Activated T-cell treated with anti-CD3 and anti-CD28 coated beads, Interleukin-2, amount 50 U/mL, for 48 hours (primary cell): ENCODE data around the gene MACROD1.

ENCODE experiments used
- DNase-seq, 2 experiments: peaks; one replicate each; pipeline ENCODE4 v3.0.0-alpha.2; 2020

The MACROD1 gene

DNA sequence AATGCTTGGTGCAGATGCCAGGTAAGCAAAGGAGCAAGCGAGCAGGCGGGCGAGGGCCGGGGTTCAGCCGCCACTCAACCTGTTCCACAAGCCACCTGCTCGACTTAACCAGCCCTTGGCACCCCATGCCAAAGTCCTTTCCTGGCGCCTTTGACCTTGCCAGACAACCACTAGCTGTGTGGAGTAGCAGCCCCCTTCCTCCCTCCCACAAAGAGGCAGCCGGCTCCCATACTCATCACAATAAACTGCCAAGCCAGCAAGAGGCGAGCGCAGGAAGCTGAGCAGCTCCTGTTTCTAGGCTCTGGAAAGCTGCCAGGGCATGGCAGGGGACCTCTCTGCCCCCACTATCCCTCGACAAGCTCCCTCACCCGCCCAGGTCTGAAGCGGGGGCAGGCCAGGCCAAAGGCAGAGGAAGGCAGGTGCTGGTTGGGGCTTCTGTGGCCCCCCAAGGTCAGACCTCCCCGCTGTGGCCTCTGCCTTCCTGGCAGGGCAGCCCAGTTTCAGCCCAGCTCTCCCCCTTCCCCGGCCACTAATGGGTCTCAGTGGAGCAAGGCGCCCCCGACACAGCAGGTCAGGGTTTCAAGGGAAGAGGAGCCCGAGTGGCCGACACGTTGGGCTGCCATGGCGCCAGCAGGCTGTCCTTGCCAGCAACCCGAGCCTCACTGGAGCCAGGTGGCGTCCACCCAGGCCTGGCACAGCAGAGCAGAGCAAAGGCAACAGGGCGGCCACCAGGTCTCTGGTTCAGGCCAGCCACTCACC is 15.3 kb downstream of the MACROD1 start:
- DNase-seq = no peak

DNA sequence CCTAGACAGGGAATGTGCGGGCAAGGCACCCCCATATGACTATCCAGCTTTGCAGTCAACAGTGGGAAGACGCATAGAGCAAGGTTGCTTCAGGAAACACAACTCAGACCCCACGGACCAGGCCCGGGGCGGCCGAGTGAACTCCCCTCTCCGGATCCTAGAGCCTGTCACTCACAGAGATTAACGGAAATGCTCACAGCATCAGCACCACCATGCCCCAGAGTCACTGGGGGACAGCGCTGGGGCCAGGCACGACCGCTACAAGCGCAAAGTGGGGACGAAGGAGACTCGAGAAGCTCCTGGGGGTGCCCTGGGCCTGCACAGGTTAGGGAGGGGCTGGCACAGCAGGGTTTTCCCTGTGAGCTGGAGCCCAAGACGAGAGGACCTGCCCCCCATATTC is 15.9 kb downstream of the MACROD1 start:
- no peak for DNase-seq

DNA sequence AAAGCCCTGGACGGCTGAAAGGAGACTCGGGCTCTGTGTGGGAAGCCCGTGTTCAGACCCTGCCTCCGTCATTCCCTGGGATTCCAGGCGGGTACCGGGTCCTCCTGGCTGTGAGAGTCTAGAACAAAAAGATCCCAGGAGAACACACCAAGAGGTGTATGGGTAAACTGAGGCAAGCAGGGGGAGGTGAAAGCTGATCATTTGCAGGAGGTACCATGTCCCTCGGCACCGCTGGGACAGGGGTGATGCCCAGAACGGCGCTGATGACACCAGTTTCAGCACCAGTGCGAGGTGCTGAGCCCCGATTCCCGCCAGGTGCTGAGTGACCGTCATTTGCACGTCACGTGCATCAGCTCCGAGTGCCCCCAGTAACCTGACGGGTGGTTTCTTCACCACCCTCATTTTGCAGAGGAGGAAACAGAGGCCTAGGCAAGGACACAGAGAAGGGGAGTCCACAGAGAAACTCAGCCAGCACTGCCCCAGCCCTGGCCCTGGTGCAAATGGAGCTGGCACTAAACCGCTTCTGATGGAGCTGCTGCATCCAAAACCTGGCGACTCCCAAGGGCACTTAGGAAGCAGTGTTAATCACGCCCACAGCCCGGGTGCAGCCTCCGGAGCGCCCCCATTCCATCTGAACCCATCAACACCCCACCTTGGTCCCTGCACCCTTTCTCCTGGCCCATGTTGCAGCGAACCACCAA is 16.8 kb downstream of the MACROD1 start:
- DNase-seq = no peak

DNA sequence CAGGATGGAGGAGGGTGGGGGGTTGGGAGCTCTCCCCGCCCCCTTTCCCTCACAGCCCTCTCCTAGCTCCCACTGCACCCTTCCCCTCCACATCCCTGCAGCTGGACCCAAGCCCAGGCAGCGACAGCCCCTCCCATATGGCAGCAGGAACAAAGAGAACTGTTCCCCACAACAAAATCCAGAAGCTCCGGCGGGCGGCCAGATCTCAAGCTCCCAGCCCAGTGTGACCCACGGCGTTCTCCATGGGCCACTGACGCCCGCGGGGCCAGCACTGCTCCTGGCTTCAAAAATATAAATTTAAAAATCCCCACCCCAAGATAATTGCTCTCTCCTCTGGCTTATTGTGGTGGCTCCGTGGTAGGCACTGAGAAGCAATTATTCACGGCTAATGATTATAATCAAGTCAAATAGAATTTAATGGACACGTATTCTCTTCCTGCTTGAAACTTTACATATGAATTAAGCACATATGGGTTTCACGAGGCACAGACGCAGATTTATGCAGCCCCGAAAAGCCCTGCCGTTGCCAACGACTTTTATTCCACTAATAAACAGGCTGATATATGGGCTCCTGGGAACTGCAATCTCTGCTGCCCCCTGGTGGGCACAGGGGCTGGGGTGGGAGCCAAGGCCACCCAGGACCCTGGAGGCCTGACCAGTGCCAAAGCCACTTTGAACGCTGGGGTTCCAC is 17.5 kb downstream of the MACROD1 start:
- peak; percentile 82 to 83 for DNase-seq

DNA sequence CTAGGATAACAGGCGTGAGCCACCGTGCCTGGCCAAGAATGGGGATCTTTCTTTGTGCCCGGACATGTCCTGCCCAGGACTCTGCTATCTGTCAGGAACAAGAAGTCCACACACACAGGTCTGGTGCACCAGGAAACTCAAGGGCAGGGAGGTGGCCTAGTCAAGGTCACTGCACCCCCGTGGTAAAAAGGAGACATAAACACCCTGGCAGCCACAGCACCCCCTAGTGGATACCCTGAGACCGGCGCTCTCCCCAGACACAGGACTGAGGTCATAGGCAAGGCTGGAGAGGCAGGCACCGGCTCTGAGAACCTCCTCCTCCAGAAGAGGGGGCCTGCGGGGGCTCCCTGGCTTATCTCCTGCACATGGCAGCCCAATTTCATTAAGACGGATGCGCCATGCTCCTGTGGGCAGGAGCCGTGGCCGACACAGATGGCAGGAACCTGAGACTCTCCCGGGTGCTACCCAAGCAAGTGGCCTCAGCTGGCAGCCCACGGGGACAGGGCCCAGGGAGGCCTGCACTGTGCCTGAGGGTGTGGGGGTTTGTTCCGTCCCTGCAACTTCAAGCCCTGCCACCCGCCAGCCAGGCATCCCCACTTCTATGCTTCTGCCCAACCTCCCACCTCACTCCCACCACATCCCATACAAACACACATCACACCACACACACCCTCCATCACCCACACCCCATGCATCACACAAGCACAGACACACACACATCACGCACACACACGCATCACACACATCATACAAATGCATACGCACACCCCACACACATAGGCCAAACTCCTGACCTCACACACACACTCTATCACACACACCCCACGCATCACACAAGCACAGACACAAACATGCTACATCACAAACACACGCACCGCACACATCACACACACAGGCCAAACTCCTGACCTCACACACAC is 19.6 kb downstream of the MACROD1 start:
- peak; percentile 78 to 80 for DNase-seq

DNA sequence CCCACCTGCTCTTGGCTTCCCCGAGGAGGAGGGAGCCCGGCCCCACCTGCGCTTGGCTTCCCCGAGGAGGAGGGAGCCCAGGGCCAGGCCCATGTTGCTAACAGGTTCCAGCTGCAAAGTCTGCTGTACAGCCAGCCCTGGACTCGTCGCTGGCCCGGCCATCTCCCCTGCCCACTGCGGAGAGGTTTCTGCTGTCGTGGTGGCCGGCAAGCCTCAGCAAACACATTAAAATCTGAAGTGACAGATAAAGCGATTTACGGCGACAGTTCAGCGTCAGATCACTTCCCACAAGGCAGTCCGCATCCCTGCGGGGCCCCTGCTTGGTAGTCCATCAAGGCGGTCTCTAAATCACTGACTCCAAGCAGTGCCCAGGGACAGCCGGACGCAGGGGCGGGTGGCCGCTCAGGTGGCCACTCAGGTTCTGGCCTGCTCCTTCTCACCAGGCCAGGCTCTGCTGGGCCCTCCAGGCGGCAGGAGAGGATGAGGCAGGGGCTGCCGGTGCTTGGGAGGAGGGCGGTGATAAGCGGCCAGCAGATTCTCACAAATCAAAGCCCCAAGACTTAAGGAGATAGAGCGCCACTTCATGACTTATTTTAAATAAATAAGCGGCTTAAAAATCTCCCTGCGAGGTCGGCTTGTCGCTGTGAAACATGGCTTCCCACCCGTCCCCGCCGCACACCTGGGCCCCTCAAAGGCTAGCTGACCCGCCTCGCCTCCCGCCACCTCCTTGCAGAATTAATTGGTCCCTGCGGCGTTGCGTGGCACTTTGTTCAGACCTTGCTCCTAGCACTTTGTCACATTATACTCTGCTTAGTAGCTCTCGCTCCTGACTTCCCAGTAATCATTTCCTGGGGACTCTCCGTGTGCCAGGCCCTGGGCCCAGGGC is 21.1 kb downstream of the MACROD1 start:
- DNase-seq = no peak

DNA sequence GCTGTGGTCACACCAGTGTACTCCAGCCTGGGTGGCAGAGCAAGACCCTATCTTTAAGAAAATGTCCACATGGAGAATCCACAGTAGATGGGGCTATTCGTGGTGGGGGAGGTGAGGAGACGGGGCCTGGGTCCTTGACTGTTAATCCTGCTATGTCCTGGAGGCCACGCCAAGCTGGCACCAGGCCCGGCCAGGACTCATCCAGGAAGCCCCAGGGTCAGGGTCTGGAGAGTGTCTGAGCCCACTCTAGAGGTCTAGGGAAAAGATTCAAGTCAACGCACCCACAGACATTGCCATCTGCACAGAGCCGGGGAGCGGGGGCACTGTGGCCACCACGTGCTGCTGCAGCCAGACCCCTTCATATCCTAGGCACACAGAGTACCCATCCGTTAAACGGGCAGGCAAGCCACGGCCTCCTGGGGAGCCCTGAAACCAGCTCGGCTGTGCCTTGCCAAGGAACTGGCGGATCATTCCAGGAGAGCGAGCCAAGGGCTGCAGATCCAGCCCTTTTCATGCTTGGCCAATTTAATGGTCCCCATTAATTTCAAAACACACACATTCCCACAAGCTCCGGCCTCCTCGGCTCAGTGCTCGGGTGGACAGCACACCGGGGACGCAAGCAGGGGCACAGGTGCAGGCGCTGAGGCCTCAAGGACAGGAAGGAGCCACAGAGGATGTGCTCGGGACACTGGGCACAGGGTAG is 24.7 kb downstream of the MACROD1 start:
- DNase-seq = no peak

DNA sequence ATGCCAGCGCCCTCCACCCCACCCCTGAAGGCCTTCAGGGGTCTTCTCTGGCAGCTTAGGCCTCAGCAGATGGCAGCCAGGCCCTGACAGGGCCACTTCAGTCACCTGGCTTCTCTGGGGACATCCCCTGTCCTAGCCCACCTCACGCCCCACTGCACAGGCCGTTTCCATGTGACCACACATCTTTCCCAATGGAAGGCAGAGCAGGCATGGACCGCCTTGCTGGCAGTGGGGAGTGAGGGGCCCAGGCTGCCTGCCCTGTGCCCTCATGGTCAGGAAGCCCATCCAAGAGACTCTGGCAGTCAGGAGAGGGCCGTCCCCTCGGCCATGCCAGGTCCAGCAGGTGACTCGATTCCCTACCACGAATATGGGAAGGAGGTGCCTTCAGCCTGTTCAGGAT is 25.8 kb downstream of the MACROD1 start:
- DNase-seq = no peak

DNA sequence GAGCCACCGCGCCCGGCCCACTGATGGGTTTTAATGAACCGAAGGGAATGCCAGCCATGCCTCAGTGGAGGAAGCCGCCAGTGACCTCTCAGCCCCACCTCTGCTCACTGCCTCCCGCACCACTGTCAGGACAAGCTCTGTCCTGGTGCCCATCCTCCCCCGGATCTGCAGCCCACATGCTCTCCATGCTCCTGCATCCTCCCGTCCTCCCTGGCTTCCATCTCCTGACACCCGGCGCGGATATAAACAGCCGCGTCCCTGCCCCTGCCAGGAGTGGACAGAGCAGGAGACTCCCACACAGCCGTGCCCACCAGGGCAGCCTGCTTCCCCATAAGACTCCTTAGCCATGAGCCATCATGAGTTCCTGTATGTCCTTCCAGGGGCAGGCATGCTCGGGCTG is 26.9 kb downstream of the MACROD1 start:
- no peak for DNase-seq

DNA sequence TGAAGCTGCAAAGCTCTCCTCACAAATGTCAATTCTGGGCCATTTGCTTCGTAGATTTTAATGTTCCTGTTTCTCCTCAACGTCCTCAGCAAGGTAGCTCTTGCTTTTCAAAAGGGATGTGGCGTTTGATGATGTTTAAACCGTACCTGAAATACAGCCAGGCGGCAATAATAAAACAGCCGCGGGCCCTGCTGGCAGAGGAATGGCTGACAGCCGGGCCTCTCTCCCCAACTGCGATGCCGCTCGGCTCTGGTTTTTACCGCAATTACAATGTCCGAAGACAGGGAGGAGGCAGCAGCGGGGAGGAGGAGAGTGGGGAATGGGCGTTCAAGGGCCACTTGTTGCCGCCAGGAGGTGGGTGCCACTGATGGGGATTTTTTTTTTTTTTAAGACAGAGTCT is 27.5 kb downstream of the MACROD1 start:
- DNase-seq = no peak

DNA sequence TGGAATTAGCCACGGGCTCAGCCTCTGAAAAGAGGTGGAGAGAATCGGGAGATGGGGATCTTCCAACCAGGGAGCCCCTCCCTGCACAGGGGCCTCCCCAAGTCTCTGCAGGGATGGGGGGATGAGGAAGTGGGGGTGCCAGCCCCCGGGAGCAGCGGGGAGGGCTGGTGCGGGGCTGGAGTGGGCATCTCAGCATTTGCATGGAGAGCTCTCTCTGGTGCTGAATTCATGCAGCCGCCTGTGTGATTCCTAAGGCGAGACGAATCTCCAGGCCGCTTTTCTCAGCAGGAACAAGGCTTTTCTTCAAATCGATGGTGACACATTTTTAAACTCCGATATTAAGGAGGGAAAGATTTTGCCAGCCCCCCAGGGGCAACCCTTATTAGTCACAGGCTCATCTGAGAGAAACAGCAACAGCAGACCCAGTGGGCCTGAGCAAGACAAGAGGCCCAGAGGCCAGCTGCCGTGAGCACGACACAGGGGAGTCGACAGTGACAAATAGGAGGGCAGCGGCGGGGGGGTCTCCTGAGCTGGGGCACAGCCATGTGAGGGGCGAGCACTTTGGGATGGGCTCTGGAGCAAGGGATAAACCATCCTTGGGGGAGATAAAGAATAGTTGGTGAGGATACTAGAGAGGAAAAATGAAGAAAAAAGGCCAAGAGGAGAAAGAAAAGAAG is 29.0 kb downstream of the MACROD1 start:
- DNase-seq = no peak

DNA sequence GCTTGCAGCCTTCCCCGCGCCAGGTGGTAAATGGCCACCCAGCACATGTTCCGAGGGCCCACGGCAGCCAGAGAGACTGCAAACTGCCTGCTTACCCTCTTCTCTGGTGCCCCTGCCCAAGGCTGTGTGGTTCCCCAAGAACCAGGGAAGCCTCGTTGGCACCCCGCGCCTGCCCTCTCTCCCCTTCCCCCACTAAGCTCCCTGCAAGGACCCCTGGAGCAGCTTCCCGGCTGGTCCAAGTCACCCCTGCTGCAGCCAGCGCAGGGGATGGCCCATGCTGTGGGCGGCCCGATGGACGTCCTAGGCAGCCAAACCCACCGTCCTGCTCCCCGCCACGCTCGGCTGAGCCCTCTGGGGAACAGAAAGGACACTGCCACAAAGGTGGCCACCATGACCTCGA is 30.2 kb downstream of the MACROD1 start:
- DNase-seq = no peak

DNA sequence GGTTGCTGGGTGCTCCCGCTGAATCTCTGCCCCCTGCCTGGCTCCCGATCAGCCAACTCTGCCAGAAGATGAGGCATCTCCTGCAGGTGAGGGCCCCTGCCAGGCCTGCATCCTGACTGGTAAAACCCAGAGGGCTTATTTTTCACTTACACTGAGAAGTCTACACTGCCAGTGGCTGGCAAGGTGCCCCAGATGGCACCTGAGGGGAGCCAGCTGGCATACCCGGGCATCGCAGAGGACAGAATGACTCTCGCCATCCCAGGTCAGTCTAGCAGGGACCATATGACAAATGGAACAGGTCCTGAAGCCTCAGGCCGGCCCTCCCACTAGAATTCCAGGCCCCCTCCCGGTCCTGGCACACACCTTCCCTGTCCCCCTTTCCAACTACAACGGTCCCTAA is 30.9 kb downstream of the MACROD1 start:
- no peak for DNase-seq

DNA sequence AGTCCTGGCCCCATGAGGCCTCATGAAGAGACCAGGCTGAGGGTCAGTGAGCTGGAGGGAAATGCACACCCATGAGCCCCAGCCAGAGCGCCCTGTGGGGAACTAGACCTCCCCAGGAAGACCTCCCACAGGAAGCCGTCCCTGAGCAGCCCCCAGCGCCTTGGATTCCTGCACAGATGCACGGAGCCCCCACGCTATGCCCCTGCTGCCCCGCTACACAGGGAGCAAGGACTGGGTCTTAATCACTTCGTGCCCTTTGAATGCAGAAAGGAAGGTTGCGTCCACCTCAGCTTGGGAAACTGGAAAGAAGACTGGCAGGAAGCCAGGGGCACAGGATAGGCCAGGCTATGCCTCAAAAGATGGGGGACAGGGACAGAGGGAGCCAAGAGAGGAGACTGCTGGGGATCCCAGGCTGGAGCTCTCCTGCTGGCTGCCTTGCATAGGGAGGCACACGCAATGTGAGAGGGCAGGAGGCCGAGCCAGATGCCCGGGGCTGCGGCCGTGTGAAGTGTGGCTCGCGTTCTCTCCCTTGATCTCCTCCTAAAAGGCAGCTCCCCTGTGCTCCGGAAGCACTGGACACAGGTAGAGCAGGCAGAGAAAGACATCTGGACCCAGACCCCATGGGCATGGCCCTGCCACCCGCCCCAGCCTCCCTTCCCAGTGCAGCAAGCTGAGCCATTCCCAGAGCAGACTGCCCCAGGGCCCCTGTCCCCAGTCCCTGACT is 32.8 kb downstream of the MACROD1 start:
- no peak for DNase-seq

DNA sequence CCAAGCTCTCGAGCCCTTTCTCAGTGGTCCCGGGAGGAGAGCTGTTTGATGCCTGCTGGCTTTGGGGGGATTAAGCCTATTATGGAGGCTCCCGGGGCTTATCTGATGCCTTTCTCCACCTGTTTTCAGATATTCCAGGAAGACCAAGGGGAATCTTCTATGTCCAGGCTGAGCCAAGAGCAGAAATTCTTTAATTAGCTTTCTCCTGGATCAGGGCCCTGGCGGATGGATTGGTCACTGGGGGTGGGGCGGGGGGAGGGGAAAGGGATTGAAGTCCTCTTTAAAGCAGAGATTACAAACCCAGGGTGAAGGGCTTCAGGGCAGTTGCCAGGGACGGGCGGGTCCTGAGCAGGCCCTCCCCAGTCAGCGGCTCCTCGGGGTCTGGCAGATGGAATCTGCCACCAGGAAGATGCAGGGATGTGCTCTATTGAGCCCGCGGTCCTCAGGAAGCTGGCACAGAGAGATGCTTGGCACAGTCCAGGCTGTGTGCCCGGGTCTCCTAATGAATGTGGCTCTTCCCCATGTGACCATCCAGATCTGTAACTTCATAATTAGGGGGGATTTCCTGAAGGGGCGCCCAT is 33.6 kb downstream of the MACROD1 start:
- no peak for DNase-seq

DNA sequence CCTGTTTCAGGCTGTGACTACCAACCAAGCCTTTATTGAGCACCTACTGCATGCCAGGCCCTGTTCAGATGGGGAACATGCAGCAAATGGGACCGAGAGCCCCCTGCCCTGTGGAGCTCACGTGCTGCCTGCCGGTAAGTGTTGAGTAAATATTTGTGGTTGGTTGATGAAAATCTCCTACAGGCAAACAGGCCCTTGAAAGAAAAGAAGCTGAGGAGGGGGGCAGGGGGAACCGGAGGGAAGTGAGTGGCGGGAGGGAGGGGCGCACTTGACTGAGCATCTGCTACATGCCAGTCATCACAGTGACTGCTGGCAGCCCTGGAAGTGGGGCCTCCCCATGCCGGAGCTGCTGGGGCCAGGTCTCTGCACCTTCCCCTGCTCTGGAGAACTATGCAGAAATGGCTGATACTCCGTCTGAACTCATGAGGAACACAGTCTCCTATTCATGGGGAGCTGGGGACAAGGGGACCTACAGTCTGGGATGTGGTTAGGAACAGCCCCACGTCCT is 34.2 kb downstream of the MACROD1 start:
- no peak for DNase-seq

DNA sequence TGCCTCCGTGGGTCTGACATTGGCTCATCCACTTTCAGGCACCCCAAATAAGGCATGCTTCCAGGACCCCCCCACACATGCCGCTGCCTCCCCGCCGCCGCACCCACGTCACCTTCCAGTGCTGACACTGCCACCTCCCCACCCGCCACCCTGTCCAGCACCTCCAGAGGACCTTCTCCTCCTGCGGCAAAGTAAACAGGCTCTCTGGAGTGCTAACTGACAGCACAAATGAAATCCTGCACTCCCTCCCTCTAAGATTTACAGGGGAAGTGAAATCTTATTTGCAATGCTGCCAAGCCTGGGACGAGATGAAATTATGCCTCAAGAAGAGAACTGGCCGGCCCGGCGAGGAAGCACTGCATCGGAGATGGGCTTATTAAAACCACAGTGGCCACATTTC is 35.3 kb downstream of the MACROD1 start:
- DNase-seq = no peak

DNA sequence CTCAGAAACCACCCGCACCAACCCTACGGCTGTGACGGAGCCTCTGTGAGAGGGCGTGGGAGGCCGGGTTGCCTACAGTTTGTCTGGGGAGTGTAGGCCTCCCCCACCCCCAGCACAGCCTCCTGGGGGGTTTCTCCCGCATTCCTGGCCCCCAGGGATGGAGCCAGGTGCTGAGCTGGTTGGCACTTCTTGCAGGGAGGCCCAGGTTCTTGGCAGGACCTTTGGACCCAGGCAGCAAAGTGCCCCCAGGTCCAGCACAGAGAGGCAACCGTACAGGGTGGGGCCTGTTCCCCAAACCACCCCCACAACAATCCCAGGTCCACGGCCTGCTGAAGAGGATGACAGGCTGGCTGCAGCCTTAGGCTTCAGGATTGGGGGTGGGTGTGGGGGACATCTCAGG is 36.5 kb downstream of the MACROD1 start:
- DNase-seq = no peak

DNA sequence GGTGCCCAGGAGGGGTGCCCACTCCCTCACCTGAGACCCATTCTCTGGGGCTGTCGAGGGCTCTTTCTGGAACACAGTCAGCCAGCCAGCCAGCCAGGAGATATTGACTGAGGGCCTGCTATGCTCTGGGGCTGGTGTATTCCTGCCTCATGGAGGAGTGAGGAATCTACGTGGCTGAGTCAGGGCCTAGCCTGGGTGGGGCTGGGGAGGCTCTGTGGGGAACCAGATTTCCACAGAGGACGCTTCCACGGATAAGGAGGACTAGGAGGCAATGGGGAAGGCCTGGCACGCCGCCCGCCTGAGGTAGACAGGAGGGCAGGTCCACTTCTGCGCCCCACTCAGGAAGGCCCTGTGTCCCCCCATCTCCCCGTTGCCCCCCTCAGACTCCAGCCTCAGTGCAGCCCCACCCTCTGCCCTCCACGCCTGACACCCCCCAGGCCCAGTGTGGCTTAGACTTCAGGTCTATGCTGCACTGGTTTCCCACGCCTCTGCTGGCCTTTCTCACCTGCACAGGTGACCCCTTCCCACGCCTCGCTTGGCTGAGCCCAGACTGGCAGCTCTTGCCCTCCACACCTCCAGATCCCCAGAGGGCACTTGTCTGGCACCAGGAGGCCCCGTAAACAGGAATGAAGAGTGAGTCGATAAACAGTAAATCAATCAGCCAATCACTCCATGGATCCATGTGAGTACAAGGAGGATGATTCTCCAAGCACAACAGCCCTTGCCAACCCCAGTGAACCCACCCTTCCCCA is 37.5 kb downstream of the MACROD1 start:
- no peak for DNase-seq
